A549 treated with DMSO at 1 μM for 4 hours (cell line): ENCODE data around the gene ERVK3-1. TPM values are rescaled to one million over a fixed set of nuclear protein-coding genes. Genes with fewer than 3 reads are reported as not detected.

Source experiments
- total RNA-seq: library from RNA; stranded (reverse); fragments of 200-300 nt; extraction: Qiagen RNA extraction; gene quantifications from 5 replicates; pipeline ENCODE4 v1.2.3, GENCODE V29; 2022; ENCODE audit warnings: low read depth

ERVK3-1 gene
- total RNA-seq = 90.7 to 110 TPM (median 98.8 TPM) in 5 replicates

GRCh38 chr19:58305065-58305931 lies at the start of gene ERVK3-1:
TSS of gene ERVK3-1 (plus strand) at chr19:58305377. CDS start at chr19:58312169, 6,792 bp downstream.

GRCh38 chr19:58278541-58279041 lies 26.6 kb upstream of the ERVK3-1 start, which contains the start of gene ZNF8:
TSS of gene ZNF8 (plus strand) at chr19:58278955. CDS start at chr19:58279082, 127 bp downstream.

GRCh38 chr19:58326914-58327726 lies 21.9 kb downstream of the ERVK3-1 start, which contains the start of gene ZSCAN22:
TSS of gene ZSCAN22 (plus strand) at chr19:58326994. CDS start at chr19:58334803, 7,809 bp downstream.

GRCh38 chr19:58352760-58353671 lies 47.8 kb downstream of the ERVK3-1 start, which contains the start of gene A1BG:
TSS of gene A1BG (minus strand) at chr19:58353492. CDS start at chr19:58353437, 55 bp downstream.

GRCh38 chr19:58362272-58362994 lies 57.3 kb downstream of the ERVK3-1 start, which contains the start of gene ZNF497:
TSS of gene ZNF497 (minus strand) at chr19:58362751. CDS start at chr19:58357635, 5,116 bp downstream.

Other genes with a start within 250 kb of the ERVK3-1 start
- gene ZNF135, start 246.1 kb upstream of the ERVK3-1 start, total RNA-seq = 0.04 TPM in 1 of 5 replicates, not detected in the others
- 2.1 to 3.0 TPM (median 2.5 TPM) in 5 replicates for gene ZSCAN18, start 207.1 kb upstream of the ERVK3-1 start, total RNA-seq
- 2.9 to 3.3 TPM (median 3.1 TPM) in 5 replicates for gene ZNF329, start 154.6 kb upstream of the ERVK3-1 start, total RNA-seq
- 14.5 to 16.5 TPM (median 15.7 TPM) in 5 replicates for gene ZNF274, start 122.3 kb upstream of the ERVK3-1 start, total RNA-seq
- 11.6 to 24.4 TPM (median 19.0 TPM) in 5 replicates for gene ZNF544, start 76.5 kb upstream of the ERVK3-1 start, total RNA-seq
- gene ZNF8, start 26.4 kb upstream of the ERVK3-1 start, total RNA-seq = 1.3 to 1.5 TPM (median 1.3 TPM) in 5 replicates
- gene ZSCAN22, start 21.6 kb downstream of the ERVK3-1 start, total RNA-seq = 2.1 to 3.3 TPM (median 2.9 TPM) in 5 replicates
- 9.9 to 13.7 TPM (median 12.2 TPM) in 5 replicates for gene A1BG, start 48.1 kb downstream of the ERVK3-1 start, total RNA-seq
- gene ZNF497, start 57.4 kb downstream of the ERVK3-1 start, total RNA-seq = 0.80 to 1.7 TPM (median 1.5 TPM) in 5 replicates
- gene ZNF837, start 75.7 kb downstream of the ERVK3-1 start, total RNA-seq = 1.1 to 1.5 TPM (median 1.2 TPM) in 5 replicates
- 2,263 to 2,574 TPM (median 2,501 TPM) in 5 replicates for gene RPS5, start 81.9 kb downstream of the ERVK3-1 start, total RNA-seq
- gene RNF225, start 90.3 kb downstream of the ERVK3-1 start, total RNA-seq = 0.13 to 0.22 TPM in 2 of 5 replicates, not detected in the others
- gene ZNF584, start 103.3 kb downstream of the ERVK3-1 start, total RNA-seq = 18.6 to 22.4 TPM (median 18.8 TPM) in 5 replicates
- 0.07 to 0.16 TPM (median 0.08 TPM) in 4 of 5 replicates, not detected in the other for gene ZNF132, start 134.8 kb downstream of the ERVK3-1 start, total RNA-seq
- gene ZNF324B, start 146.2 kb downstream of the ERVK3-1 start, total RNA-seq = 7.4 to 8.4 TPM (median 7.8 TPM) in 5 replicates
- gene ZNF324, start 161.7 kb downstream of the ERVK3-1 start, total RNA-seq = 9.1 to 11.9 TPM (median 9.7 TPM) in 5 replicates
- 11.7 to 14.6 TPM (median 13.1 TPM) in 5 replicates for gene ZNF446, start 171.0 kb downstream of the ERVK3-1 start, total RNA-seq
- gene SLC27A5, start 206.6 kb downstream of the ERVK3-1 start, total RNA-seq = 24.4 to 34.2 TPM (median 28.6 TPM) in 5 replicates
- 11.6 to 19.5 TPM (median 16.8 TPM) in 5 replicates for gene ZBTB45, start 214.4 kb downstream of the ERVK3-1 start, total RNA-seq
- gene TRIM28, start 238.7 kb downstream of the ERVK3-1 start, total RNA-seq = 659 to 835 TPM (median 753 TPM) in 5 replicates
- 183 to 204 TPM (median 191 TPM) in 5 replicates for gene CHMP2A, start 249.7 kb downstream of the ERVK3-1 start, total RNA-seq